ENCODE results near the gene ANKRD63. TPM values are rescaled to one million over a fixed set of nuclear protein-coding genes. Genes with fewer than 3 reads are reported as not detected.

ANKRD63 gene
- total and polyA plus RNA-seq, 2 donors (not counting 1 experiment from before 2014, with no cell fraction given), result 0.25 TPM; not detected in 1

DNA sequence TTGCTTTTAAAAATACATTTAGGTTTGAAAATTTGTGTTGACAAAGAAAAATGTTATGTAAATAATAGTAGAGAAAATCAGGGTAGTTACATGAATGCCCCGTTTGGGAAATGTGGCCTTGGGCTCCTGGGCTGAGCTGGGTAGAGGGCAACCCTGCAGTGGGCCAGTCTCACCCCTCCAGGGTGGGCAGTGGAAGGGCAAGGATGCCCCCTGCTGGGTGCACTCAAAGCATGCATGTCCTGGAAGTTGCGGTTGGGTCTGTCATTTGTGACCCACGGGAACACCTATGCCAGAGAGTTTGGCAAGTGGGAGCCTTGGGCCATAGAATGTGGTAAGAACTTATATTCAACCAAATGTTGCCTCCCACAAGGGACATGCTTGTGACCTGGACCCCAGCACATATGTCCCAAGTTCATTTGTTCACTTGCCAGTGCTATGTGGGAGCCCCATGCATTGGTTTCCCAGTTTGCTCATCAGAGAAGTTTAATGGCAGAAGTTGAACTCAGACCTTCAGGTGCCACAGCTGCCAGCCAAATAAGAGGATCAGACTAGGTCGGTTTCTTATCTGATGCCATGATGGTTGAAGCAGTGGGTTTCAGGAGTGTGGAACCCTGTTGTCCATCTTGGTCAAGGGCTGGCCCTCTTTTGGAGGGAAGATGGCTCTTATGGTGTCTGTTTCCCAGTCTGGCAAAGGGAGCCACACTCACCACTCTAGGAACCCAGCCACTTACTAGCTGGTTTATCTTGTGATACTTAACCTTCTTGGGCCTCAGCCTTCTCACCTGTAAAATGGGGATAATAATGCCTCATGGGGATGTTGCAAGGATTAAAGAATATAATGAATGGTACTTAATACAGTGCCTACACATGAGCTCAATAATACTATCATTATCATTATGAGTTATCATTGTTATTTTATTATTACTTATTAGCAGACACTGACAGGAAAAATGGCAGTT is 27.4 kb upstream of the ANKRD63 start:
- Histone ChIP-seq H3K4me3 (ENCODE audit: control extremely low read depth in 1 of 5, extremely low read depth in 1 of 5, insufficient read depth in 1 of 5, low read depth in 2 of 5, low read length in 4 of 5) (no peak overlapping the region), H3K27ac (ENCODE audit: low read length in 2 of 2) (no peak overlapping the region), H3K4me2 (replicated peaks; ENCODE audit: low read depth, low read length, poor library complexity, severe bottlenecking) (no peak overlapping the region), H3K9ac (ENCODE audit: low read length) (no peak overlapping the region), H3K4me1 (ENCODE audit: control insufficient read depth in 2 of 2, insufficient read depth in 2 of 2, low read length in 2 of 2) (peaks cover 25 to 46% of the 10 kb centered on the region in 2 donors), H4K20me1 (ENCODE audit: control insufficient read depth, insufficient read depth, low read length, poor library complexity, severe bottlenecking) (no peaks in the 10 kb centered on the region), H3K9me3 (ENCODE audit: control extremely low read depth in 1 of 3, control insufficient read depth in 2 of 3, insufficient read depth in 1 of 3, low read length in 2 of 3) (no peaks in the 10 kb centered on the region), H3K27me3 (replicated peaks in 1 of 4; ENCODE audit: control extremely low read depth in 1 of 4, control insufficient read depth in 3 of 4, insufficient read depth in 4 of 4, low read length in 3 of 4) (peaks cover 0 to 5% (median under 1%) of the 10 kb centered on the region in 4 experiments), H3K36me3 (replicated peaks in 1 of 2; ENCODE audit: control extremely low read depth in 1 of 2, control insufficient read depth in 1 of 2, extremely low read depth in 1 of 2, insufficient read depth in 2 of 2, low read length in 1 of 2) (no peaks in the 10 kb centered on the region), H2AFZ (ENCODE audit: insufficient read depth, low read depth, low read length, poor library complexity, severe bottlenecking) (no peak overlapping the region), H3K79me2 (ENCODE audit: control insufficient read depth, insufficient read depth, low read length) (peaks cover 24% of the 10 kb centered on the region)
- 31% methylated on average over 3 of the region's 4 CpGs for WGBS (ENCODE audit: insufficient coverage)
- peak; percentile 22 for ATAC-seq (ENCODE audit: low read depth)
- TF ChIP-seq EZH2 (IDR thresholded peaks at IDR 0.05; ENCODE audit: borderline replicate concordance, insufficient read depth, low read depth, low read length, poor library complexity, severe bottlenecking), result no peak
- TF ChIP-seq CTCF (IDR thresholded peaks at IDR 0.05), result peak; percentile 67
- peak; percentile 68 for DNase-seq
- peaks cover 46% of the 10 kb centered on the region for H3K4me1 Mint-ChIP-seq
- H3K27me3 Mint-ChIP-seq, result peaks cover under 1% of the 10 kb centered on the region
- peak overlapping the region; percentile 99 for H3K27ac Mint-ChIP-seq
- CTCF ChIA-PET, result interaction anchor here (0.9 to 14.9 kb wide), 16 partner anchors 9 to 522 kb away, joined by 3 to 227 read pairs (median 6); partner anchors contain the start of genes ANKRD63, CCDC9B, INAFM2 and IVD
- H3K9me3 Mint-ChIP-seq (ENCODE audit: insufficient read depth), result no peaks in the 10 kb centered on the region
- intact Hi-C loops (cut with micrococcal nuclease), result loop anchor here (1.0 kb wide), 1 partner anchor 31 kb away; no protein-coding TSS in a partner anchor
- peak overlapping the region; percentile 98 for H3K4me3 Mint-ChIP-seq
- POLR2A ChIA-PET, result interaction anchor here (0.6 to 1.9 kb wide), 5 partner anchors 24 to 203 kb away, joined by 3 to 6 read pairs (median 3); partner anchors contain the start of gene ANKRD63

Measured in B cell (primary cell).